ENCODE results near the gene FNDC4.

Gene FNDC4

DNA sequence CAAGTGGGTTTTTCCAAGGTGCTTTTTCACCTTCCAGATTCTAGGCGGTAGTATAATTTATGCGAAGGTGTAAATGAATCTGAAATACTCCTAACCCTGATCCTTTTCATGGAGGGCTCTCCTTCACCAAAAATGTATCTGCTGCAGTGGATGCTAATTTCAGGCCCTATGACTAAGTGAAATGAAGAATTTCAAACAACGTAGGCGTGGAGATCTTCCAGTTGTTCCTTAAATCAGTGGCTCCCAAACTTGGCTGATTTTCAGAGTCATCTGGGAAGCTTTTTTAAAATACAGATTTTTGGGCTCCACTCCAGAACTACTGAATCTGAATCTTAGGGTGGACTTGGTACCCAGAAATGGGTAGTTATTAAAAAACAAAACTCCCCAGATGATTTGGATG lies 7.1 kb upstream of the FNDC4 start:
- no peak for TF ChIP-seq POLR2A (IDR thresholded peaks at IDR 0.05; ENCODE audit: low read depth, low read length)
- DNase-seq (ENCODE audit: insufficient read length, low spot score) (no peak), FAIRE-seq (no peak)

DNA sequence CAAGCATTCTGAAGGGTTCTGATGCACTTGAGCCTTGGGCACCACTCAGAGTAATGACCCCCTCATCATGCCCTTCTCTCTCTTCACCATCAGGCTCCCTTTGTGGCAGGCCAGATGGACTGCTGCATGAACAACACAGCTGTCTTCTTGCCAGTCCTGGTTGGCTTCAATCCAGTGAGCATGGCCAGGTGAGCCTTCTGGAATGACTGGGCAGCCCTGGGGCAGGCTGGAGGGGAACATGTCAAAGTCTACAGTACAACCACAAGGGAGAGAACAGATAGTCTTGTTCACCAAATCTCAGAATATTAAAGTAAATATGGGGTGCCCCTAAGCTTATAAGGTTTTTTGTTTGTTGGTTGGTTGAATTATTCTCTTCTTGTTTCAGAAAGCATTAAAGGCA lies 6.0 kb upstream of the FNDC4 start:
- no peak for FAIRE-seq
- DNase-seq (ENCODE audit: insufficient read length, low spot score): no peak
- no peak for TF ChIP-seq POLR2A (IDR thresholded peaks at IDR 0.05; ENCODE audit: low read depth, low read length)

DNA sequence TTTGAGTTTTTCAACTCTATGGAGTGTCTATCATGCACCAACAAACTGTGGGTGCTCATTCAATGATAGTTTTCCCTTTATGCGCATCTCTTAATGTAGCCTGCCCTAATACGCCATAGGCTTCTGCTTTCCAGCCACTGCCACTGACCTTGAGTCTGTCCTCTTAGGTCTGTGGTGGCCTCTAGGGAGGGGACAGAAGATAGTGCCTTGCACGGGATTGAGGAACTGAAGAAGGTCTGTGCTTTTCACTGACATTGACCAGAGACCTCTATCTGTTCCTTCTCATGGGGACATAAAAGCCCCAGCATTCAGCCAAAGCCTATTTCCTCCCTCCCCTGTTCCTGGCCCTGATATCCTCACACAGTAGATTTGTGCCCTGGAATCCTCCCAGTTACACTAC lies 4.0 kb upstream of the FNDC4 start:
- FAIRE-seq (no peak), DNase-seq (ENCODE audit: insufficient read length, low spot score) (no peak)
- TF ChIP-seq POLR2A (IDR thresholded peaks at IDR 0.05; ENCODE audit: low read depth, low read length): no peak

DNA sequence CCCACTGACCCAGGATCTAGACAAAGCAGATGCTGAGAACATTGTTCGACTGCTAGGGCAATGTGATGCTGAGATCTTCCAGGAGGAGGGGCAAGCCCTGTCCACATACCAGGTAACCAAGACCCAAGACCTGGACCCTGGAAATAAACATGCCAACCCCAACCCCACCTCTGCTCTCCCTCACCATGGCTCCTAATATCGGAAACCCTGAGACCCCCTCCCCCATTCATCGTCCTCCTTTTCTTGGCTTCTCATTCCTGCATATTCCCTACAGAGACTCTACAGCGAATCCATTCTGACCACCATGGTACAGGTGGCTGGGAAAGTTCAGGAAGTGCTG lies 2.3 kb upstream of the FNDC4 start:
- DNase-seq (ENCODE audit: insufficient read length, low spot score) (no peak), FAIRE-seq (no peak)
- TF ChIP-seq POLR2A (IDR thresholded peaks at IDR 0.05; ENCODE audit: low read depth, low read length): no peak

DNA sequence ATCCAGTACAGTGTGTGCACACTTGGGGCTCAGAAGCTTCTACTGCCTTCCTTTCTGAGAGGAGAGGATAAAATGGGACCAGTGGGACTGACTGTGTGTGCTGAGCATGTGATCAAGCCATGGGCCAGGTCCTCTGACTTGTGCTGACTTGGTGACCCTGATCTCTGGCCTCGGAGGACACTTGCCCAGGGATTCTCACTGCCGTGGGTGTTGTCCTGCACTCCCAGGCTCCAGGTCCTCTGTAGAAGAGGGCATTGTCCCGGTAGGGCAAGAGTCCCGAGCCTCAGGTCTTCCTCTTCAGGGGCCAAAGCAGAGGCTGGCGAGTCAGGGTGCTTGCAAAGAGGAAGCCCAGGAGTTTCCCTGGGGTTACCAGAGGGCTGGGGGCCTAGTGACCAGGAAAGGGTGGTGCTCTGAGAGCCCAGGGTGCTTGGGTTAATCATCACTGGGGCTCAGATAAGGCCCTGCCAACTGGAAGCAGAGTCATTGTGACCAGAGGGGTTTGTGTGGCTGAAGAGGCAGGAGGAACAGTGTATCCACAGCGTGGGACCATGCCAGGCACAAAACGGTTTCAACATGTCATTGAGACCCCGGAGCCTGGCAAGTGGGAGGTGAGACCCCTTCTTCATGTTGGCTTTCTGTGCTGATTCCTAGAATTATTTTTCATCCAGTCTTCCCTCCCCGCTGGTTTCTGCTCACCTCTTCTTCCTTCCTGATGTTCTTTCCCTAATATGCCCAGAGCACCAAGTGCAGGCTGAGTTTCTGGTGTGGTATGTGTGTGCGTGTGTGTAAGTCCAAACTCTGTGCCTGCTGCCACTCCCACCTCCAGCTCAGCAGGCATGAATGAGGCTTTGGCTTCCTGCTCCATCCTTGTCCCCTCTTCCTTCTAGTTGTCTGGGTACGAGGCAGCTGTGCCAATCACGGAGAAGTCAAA lies 1.6 kb upstream of the FNDC4 start, which contains the start of gene GCKR:
Gene GCKR, plus strand, starts transcription at position 483 of the 931 bp plus-strand sequence. Its CDS starts 66 bp downstream, at position 549.
- no peak for DNase-seq (ENCODE audit: insufficient read length, low spot score)
- no peak for TF ChIP-seq POLR2A (IDR thresholded peaks at IDR 0.05; ENCODE audit: low read depth, low read length)
- no peak for FAIRE-seq

DNA sequence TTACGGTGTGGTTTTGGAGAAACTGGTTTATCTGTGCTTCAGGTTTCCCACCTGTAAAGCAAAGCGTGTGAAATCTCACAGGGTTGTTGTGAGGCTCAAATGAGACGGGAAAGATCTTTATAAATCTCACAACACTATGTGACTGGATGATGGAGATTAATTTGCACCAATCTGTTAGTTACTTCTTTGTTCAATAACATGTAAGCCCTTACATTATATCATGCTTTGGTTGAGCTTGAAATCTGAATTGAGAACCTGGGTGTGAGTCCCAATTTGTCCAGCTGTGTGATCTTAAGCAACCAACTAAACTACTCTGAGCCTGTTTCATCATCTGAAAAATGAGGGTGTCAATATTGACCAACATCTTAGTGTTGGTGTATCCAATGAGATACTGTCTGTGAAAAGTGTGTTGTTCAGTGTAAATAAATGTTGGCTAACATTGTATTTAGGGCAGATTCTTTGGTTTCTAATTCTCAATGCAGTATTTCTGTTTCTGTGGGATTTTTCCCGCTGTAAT lies 898 bp upstream of the FNDC4 start:
- TF ChIP-seq POLR2A (IDR thresholded peaks at IDR 0.05; ENCODE audit: low read depth, low read length): no peak
- FAIRE-seq (no peak), DNase-seq (ENCODE audit: insufficient read length, low spot score) (no peak)

DNA sequence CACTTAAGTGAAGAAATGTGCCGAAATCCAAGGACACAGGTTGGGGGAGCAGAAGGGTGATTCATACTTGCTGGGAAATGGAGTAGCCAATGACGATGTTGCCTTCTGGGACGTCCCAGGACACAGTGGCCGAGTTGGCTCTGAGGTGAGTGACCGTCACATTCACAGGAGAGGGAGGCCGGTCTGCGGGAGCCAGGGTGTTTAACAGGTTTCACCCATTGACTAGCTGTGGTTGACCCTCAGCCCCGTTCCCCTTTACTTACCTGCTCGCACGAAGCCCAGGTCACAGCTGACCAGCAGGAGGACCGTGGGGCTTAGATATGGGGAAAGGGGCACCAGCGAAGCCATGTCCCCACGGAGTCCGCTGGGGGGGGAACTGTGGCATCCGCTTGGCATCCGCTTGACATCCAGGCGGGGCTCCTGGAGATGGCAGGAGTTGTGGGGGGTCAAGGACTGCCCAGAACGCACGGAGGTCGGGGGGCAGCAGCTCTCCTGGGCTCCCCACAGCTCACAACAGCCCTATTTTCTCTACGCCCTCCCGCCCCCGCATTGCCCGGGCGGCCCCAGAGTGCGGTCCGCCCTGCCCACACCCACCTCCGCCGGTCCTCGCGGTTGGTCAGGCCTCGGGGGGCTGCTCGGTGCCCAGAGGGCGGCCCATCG lies 586 bp downstream of the FNDC4 start:
- TF ChIP-seq POLR2A (IDR thresholded peaks at IDR 0.05; ENCODE audit: low read depth, low read length): no peak
- DNase-seq (ENCODE audit: insufficient read length, low spot score) (no peak), FAIRE-seq (no peak)

DNA sequence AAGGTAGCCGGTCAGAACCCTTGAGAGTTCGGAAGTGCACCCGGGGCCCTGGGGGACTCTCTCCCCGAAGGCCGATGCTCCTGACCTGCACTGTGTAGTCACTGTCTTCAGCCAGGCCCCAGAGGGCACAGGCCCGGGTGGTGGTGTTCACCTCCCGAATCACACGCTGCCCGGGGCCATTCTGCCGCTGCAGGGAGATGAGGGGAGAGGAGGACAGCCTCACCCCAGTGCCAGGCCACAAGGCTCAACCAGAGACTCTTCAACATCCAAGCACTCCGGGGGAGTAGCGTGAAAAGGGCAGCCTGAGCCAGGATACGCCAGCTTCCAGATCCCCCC lies 1.1 kb downstream of the FNDC4 start:
- DNase-seq (ENCODE audit: insufficient read length, low spot score): no peak
- no peak for FAIRE-seq
- TF ChIP-seq POLR2A (IDR thresholded peaks at IDR 0.05; ENCODE audit: low read depth, low read length): no peak

DNA sequence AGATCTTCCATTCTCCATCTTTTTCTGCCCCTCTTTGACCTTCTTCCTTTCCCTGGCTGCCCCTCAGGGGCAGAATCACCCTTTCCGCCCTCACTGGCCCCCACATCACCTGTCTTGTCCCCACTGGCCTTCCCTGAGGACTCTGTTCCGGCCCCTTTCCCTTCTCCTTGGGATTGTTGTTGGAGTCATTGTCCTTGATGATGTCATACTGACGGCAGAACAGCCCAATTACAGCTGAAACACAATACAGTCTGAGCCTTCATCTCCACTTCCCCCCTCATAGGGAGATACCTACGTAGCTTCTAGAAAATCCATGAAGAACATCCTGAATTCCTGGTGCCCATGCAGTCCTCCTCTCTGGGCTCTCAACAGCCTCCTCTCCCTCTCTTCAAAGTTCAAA lies 2.4 kb downstream of the FNDC4 start:
- DNase-seq (ENCODE audit: insufficient read length, low spot score) (no peak), FAIRE-seq (no peak)
- TF ChIP-seq POLR2A (IDR thresholded peaks at IDR 0.05; ENCODE audit: low read depth, low read length): no peak

DNA sequence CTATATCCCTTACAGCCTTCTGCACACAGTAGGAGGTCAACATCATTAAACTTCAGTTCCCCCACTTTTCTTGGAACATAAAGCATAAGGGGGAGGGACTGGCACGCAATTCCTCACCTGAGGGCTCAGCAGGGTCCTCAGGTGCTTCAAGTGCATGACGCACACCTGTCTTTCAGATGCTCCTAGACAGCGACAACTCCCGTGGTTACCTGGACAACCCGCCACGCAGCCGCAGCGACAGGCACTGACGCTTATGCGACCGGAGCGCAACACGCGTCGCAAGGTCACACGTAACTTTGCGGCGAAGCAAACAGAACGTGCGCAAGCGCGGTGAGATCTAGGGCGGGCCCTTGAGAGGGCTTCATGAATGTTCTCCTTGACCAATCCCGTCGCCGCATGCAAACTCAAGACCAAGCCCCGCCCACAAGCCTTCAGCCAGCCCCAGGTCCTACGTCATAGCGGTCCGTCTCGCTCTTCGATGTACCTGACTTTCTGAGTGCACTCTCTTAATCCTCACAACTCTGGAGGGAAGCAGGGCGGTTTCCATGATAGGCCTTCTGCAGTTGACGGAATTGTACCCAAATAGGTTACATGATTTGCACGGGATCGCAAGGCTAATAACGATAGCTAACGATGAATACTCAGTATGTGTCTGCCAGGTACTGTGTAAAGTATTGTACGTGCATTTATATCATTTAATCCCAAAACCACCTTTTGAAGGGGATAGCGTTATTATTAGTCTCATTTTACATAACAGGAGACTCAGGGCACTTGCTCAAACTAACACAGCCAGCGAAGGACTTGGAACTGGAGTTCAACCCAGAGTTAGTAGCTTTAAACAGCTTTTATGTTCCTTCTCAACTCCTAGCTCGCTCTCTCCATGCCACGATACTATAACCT lies 5.3 kb downstream of the FNDC4 start, which contains the start of gene IFT172:
Gene IFT172, minus strand, starts transcription at position 246 of the 900 bp plus-strand sequence. Its CDS starts 90 bp downstream, at position 156.
- peak; percentile 96 for FAIRE-seq
- peak; percentile 95 for DNase-seq (ENCODE audit: insufficient read length, low spot score)
- peak; percentile 72 for TF ChIP-seq POLR2A (IDR thresholded peaks at IDR 0.05; ENCODE audit: low read depth, low read length)

DNA sequence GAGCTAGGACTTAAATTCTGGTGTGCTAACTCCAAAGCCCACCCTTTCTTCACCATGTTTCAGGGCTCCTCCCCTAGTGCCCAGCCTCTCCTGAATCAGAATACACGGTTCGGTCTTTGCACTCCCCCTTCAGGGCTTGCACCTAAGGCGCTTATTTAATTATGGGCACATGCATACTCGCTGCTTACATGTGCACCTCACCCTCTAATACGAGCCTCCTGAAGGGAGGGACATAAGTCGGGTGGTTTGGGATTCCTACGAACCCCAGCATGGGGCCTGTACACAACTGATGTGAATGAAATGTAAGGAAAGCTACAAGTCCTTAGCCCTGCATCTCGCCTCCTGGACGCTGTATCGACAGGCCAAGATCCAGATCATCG lies 5.9 kb downstream of the FNDC4 start:
- no peak for TF ChIP-seq POLR2A (IDR thresholded peaks at IDR 0.05; ENCODE audit: low read depth, low read length)
- FAIRE-seq (no peak), DNase-seq (ENCODE audit: insufficient read length, low spot score) (no peak)

DNA sequence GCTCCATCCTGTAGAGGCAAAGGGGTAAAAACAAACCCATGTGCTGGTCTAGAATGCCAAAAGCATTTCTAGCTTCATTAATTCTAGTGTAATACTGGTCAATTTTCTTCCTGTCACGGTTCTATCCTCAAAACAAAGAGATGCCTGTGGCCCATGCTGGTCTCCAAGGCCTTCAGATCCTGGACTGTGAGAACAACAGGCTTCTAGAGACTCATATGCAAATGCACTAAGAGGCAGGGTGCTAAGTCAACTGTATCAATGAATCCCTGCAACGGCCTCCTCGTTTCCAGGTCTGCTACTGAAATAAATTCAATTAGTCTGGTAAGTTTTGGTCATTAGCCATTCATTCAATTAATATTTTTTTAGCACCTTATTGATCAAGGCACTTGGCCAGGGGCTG lies 9.5 kb downstream of the FNDC4 start:
- no peak for FAIRE-seq
- TF ChIP-seq POLR2A (IDR thresholded peaks at IDR 0.05; ENCODE audit: low read depth, low read length): no peak
- no peak for DNase-seq (ENCODE audit: insufficient read length, low spot score)

DNA sequence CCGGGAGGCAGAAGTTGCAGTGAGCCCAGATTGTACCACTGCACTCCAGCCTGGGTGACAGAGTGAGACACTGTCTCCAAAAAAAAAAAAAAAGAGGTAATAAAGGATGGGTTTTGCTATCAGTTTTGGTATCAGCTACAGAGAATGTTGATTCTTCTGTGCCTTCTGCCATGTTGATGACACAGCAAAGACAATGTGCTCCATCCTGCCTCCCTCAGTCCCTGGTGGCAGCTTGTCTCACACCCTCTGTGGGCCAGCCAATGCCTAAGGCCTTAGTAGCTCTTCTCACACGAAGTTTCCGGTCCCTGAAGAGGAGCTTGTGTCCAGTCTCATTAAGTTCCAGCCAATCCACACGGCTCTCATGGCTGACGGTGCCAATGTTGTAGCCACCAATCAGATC lies 23.0 kb downstream of the FNDC4 start:
- no peak for DNase-seq (ENCODE audit: insufficient read length, low spot score)

DNA sequence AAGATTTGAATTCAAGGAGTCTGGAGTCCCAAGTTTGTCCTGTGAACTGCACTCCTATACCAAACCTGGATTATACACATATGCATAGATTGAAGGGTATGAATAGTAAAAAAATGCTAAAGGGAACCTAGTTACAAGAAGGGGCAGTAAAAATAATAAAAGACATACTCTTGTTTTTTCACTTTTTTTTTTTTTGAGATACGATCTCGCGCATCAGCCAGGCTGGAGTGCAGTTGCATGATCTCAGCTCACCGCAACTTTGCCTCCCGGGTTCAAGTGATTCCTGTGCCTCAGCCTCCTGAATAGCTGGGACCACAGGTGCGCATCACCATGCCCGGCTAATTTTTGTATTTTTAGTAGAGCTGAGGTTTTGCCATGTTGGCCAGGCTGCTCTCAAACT lies 30.6 kb downstream of the FNDC4 start:
- FAIRE-seq: no peak
- no peak for TF ChIP-seq POLR2A (IDR thresholded peaks at IDR 0.05; ENCODE audit: low read depth, low read length)
- no peak for DNase-seq (ENCODE audit: insufficient read length, low spot score)

More for the DNA sequence above, 23.0 kb downstream of the FNDC4 start:
- no peak for FAIRE-seq
- TF ChIP-seq POLR2A (IDR thresholded peaks at IDR 0.05; ENCODE audit: low read depth, low read length): no peak

Data from H54 (cell line).